Spinal cord (tissue), 10 donors: ENCODE measurements around the gene PLAC1. TPM values are rescaled to one million over a fixed set of nuclear protein-coding genes. Genes with fewer than 3 reads are reported as not detected.

Experiments
- DNase-seq, 6 donors: peaks; one replicate each; pipeline versions ENCODE4 v3.0.0 to v3.0.0-alpha.2; 2013 to 2015; ENCODE audit warnings: low spot score in 6 of 6, low read depth in 4 of 6
- H3K27ac ChIP-seq: one replicate; pipeline ENCODE4 v1.5.1; 2013; ENCODE audit warnings: low read depth, low read length, control low read depth
- H3K27me3 ChIP-seq: one replicate; pipeline ENCODE4 v1.6.1; 2013; ENCODE audit warnings: low read length; ENCODE audit not compliant: control insufficient read depth, insufficient read depth
- H3K36me3 ChIP-seq: one replicate; pipeline ENCODE4 v1.6.1; 2013; ENCODE audit warnings: low read length; ENCODE audit not compliant: control insufficient read depth, insufficient read depth
- H3K4me1 ChIP-seq: one replicate; pipeline ENCODE4 v1.6.1; 2013; ENCODE audit warnings: low read length; ENCODE audit not compliant: control insufficient read depth, insufficient read depth
- H3K4me3 ChIP-seq: one replicate; pipeline ENCODE4 v1.5.1; 2013; ENCODE audit warnings: low read depth, low read length, control low read depth
- H3K9me3 ChIP-seq: one replicate; pipeline ENCODE4 v1.6.1; 2013; ENCODE audit warnings: low read length; ENCODE audit not compliant: control insufficient read depth, insufficient read depth
- WGBS: methylation state at CpG from one replicate; pipeline ENCODE4 v1.1.5; 2013; ENCODE audit warnings: missing lambda C conversion rate; ENCODE audit not compliant: insufficient coverage; 5-methylcytosine and 5-hydroxymethylcytosine counted together
- polyA plus RNA-seq, 2 donors: library from polyadenylated mRNA; unstranded; fragments of 120-200 nt; gene quantifications; one replicate each; pipeline ENCODE4 v1.2.1, GENCODE V29; 2013; ENCODE audit not compliant: insufficient read length in 2 of 2
- total RNA-seq, 2 donors: library from RNA; depleted of rRNA in 1 of 2; stranded (reverse); fragments of 120-200 nt in 1 of 2; fragments of >200 nt in 1 of 2; gene quantifications; one replicate each; pipeline versions ENCODE4 v1.2.3 to v1.2.4, GENCODE V29; 2013 to 2014
- donor health status: healthy.

The PLAC1 gene
- total and polyA plus RNA-seq, 4 donors: 0.59 to 1.4 (median 0.74) TPM; not detected in 1

DNA sequence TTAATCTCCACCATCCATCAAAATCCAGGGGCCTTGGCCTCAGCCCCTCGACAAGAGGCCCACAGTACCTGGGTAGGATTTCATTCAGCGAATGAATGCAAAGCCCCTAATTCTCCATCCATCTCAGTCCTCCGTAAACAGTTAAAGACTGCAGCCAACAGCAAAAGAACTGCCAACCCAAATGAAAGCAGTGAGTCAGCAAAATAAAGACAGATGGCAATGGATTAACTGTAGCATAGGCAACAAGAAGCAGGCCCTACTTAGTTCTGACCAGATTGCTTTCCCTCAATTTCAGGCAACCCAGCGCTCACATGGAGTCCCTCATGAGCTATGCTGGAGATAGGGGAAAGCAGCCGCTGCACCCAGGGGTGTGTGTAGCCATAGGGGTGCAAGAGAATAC is 21.4 kb downstream of the PLAC1 start:
- 49% methylated on average over 2 of the region's 5 CpGs for WGBS
- H3K4me3 ChIP-seq: no peak overlapping the region
- peak in 2 of 6 donors; percentile 9 to 49 for DNase-seq
- H3K4me1 ChIP-seq: no peaks in the 10 kb centered on the region
- no peaks in the 10 kb centered on the region for H3K27me3 ChIP-seq
- no peaks in the 10 kb centered on the region for H3K36me3 ChIP-seq
- H3K9me3 ChIP-seq: no peaks in the 10 kb centered on the region
- H3K27ac ChIP-seq: no peak overlapping the region

DNA sequence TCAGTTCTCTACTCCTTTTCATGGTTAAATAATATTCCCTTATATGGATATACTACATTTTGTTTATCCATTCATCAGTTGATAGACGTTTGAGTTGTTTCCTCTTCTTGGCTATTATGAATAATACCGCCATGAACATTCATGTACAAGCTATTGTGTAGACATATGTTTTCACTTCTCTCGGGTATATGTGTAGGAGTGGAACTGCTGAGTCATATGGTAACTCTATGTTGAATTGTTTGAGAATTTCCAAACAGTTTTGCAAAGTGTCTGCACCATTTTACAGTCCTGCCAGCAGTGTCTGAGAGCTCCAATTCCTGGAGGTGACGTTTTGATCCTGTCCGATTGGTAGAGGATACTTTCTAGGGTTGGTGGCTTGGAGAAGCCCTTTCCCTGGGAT is 23.6 kb downstream of the PLAC1 start:
- no peak for DNase-seq
- H3K36me3 ChIP-seq: no peaks in the 10 kb centered on the region
- WGBS: 60% methylated on average over 1 of the region's 5 CpGs
- H3K27ac ChIP-seq: no peak overlapping the region
- no peak overlapping the region for H3K4me3 ChIP-seq
- H3K4me1 ChIP-seq: no peaks in the 10 kb centered on the region
- H3K9me3 ChIP-seq: no peaks in the 10 kb centered on the region
- no peaks in the 10 kb centered on the region for H3K27me3 ChIP-seq

DNA sequence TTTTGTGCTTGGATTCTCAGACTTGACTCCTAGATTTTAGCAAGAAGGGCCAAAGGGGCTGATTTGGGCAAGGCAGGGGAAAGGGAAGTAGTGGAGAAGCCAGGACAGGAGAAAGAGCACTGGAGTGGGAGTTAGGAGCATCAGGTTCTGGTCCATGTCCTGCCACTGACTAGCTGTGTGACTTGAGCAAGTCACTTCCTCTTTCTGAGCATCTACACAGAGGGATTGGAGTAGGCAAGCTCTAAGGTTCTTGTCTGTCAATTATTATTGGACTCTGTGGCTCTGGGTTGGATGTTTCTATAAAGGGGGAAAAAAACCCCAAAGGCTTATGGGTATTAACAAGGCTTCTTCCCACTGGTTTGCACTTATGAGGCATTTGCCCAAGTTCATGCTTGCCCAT is 24.4 kb downstream of the PLAC1 start:
- no peak for DNase-seq
- Histone ChIP-seq H3K27me3 (no peaks in the 10 kb centered on the region), H3K27ac (no peak overlapping the region), H3K4me1 (no peaks in the 10 kb centered on the region), H3K9me3 (no peaks in the 10 kb centered on the region), H3K4me3 (no peak overlapping the region), H3K36me3 (no peaks in the 10 kb centered on the region)

DNA sequence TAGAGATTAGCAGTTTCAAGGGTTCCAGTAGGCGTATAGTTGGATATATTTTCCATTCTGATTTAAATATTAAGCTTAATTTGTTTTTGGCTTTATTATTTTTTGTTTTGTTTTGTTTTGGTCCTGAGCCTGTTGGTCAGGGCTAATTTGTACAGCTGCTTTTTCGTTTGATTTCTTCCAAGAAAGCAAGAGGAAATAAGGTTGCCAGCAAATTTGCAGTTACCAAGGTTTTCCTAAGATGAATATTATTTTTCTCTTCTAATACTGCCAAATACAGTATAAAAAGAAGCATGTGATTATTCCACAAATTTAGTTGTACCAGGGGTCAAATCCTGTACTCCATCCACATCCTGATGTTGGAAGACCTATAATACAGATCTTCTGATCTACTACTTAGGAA is 24.9 kb downstream of the PLAC1 start:
- Histone ChIP-seq H3K27me3 (peaks cover 2% of the 10 kb centered on the region), H3K4me1 (no peaks in the 10 kb centered on the region), H3K36me3 (no peaks in the 10 kb centered on the region), H3K4me3 (no peak overlapping the region), H3K9me3 (no peaks in the 10 kb centered on the region), H3K27ac (no peak overlapping the region)
- no CpG with 5 or more reads among the region's 2 CpGs for WGBS
- DNase-seq: no peak

DNA sequence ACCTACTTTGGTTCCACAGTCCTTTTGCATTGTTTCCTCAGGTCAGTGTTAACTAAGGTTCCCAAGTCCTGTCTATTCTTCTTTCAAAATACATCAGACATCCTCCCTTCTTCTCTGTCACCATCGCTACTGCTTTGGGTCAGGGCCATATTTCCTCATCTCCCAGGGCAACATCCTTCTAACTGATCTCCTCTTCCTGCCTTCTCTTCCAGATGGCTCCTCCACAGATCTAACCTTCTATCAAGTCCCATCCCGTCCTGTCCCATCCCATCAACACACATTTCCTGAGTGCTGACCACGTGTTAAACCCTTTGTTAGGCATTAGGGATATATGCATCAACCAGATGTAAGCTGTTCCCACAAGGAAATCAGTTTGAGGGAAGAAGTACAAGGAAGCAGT is 25.9 kb downstream of the PLAC1 start:
- Histone ChIP-seq H3K27ac (no peak overlapping the region), H3K4me3 (no peak overlapping the region), H3K27me3 (peaks cover 2% of the 10 kb centered on the region), H3K9me3 (no peaks in the 10 kb centered on the region), H3K36me3 (no peaks in the 10 kb centered on the region), H3K4me1 (no peaks in the 10 kb centered on the region)
- no peak for DNase-seq
- 74% methylated on average over 1 of the region's 3 CpGs for WGBS

DNA sequence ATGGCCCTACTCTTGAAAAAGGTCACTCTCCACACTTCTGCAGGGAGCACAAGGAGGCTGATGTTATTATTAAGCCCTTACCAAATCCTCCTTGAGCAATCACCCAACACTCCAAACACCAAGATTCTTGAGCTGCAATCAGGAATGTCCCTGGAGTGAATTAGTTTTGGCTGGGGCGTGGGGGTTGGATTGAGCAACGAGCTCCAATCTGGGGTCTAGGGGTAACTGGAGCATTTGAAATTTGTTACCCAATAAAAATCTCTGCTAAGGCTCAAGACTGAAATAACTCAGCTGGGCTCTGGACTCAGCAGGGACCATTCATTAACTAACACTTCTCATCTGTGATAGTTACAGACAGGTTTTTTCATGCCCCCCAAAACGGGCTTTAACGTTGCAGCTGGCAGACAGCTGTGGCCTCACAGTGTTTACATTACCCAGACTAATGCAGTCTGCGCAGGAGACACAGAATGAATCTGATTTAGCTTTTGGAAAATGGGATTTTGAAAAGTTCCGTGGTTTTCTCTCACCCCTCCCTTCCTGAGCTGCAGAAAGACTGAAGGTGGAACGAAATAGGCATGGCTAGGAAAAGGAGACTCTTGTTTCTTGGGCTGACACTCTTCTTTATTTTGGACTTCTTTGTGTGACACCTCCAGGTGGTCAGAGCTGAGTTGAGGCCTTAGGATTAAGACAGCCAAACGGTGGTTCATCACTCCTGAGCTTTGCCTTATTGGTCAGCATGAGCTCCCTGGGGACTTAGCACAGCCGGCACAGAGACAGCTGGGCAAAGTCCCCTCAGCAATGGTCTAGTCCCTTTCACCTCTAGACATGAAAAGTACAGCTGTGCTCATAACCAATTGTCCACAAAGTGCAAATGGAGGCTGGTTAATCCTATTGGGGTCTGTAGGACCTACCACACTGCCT is 26.6 kb downstream of the PLAC1 start:
- Histone ChIP-seq H3K4me1 (no peaks in the 10 kb centered on the region), H3K27me3 (peaks cover 2% of the 10 kb centered on the region), H3K9me3 (no peaks in the 10 kb centered on the region), H3K27ac (no peak overlapping the region), H3K4me3 (no peak overlapping the region), H3K36me3 (no peaks in the 10 kb centered on the region)
- 35% methylated on average over 2 of the region's 9 CpGs for WGBS
- DNase-seq: peak in 1 of 6 donors; percentile 47

DNA sequence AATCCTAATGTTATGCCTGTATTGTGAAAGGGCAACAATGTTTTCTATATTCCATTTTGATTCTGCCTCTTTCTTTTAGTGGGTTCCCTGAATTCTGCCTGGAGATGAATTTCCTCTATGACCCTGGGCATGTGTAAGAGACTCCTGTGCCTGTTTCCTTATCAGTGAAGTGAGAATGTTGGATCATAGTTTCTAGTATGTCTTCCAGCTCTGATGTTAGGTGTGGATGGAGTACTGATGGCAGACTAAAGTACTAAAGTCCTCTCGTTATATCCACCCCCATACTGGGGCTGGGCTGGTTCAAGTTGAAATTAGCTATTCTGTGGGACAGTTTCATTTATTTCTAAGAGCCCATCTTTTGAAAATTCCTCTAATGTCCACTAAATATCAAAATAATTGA is 29.6 kb downstream of the PLAC1 start:
- DNase-seq: no peak
- no CpG with 5 or more reads among the region's 1 CpG for WGBS
- peaks cover 2% of the 10 kb centered on the region for H3K27me3 ChIP-seq

DNA sequence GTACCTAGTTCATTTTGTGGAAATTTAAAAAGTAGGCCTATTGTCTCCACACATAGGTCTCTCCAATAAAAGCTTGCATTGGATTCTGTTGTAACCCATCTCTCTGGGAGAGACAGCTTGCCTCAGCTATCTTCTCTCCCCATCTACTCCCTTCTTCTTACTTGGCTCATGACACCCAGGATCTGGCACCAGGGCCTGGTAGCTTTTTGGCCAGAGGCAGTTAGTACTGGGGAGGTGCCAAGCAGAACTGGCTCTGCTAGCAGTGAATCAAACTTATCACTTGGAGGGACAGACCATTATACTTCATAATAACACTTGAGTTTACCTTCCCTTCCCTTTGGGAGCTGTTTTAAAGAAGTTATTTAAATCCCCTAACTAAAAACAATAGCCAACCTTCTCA is 31.8 kb downstream of the PLAC1 start:
- no peaks in the 10 kb centered on the region for H3K4me1 ChIP-seq
- H3K27ac ChIP-seq: no peak overlapping the region
- no peak overlapping the region for H3K4me3 ChIP-seq
- no peaks in the 10 kb centered on the region for H3K9me3 ChIP-seq
- no peak for DNase-seq
- H3K36me3 ChIP-seq: no peaks in the 10 kb centered on the region
- H3K27me3 ChIP-seq: peaks cover 2% of the 10 kb centered on the region

More for the DNA sequence above, 29.6 kb downstream of the PLAC1 start:
- Histone ChIP-seq H3K4me3 (no peak overlapping the region), H3K9me3 (no peaks in the 10 kb centered on the region), H3K4me1 (no peaks in the 10 kb centered on the region), H3K27ac (no peak overlapping the region), H3K36me3 (no peaks in the 10 kb centered on the region)

DNA sequence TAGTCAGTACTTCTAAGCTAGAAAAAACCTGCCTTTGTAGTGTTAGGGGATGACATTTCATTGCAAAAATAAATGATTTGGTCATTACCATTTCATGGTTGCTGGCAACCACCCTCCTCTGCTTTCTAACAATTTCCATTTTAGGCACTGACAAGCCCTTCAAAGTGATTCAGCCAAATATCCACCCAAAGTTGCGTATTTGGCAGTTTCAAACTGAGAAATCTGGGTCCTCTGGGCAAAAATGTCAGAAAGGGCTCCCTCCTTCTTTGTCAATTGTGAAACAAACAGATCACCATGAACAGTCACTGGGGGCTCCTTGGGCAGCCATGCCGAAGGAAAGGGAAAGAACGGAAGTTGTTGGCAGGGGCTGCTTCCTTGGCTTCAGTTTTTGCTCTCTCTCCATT is 33.0 kb downstream of the PLAC1 start:
- 63% methylated on average over 2 of the region's 3 CpGs for WGBS

DNA sequence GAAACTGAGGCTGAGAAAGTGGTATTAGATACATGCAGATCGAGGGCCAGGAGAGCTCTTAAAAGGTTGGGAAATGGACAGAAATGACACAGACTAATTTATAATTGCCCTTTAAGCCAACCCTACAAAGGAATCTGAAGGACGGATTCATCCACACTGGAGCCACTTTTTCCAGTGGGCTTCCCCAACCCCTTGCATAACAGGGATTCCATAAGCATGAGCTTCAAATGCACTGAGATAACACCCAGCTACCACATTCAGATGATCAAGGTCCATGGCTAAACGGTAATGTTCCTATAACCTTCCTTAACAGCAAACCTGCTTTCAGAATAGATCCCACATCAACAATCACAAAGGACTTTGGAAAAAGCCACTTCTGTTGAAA is 34.2 kb downstream of the PLAC1 start:
- 100% methylated on average over 1 of the region's 3 CpGs for WGBS
- no peak overlapping the region for H3K27ac ChIP-seq
- no peak overlapping the region for H3K4me3 ChIP-seq
- no peak for DNase-seq
- H3K27me3 ChIP-seq: peaks cover 2% of the 10 kb centered on the region
- no peaks in the 10 kb centered on the region for H3K9me3 ChIP-seq
- no peaks in the 10 kb centered on the region for H3K36me3 ChIP-seq
- H3K4me1 ChIP-seq: no peaks in the 10 kb centered on the region

More for the DNA sequence above, 33.0 kb downstream of the PLAC1 start:
- Histone ChIP-seq H3K9me3 (no peaks in the 10 kb centered on the region), H3K4me1 (no peaks in the 10 kb centered on the region), H3K4me3 (no peak overlapping the region), H3K27me3 (peaks cover 2% of the 10 kb centered on the region), H3K36me3 (no peaks in the 10 kb centered on the region), H3K27ac (no peak overlapping the region)
- DNase-seq: no peak
